Heart left ventricle (tissue), 13 donors: ENCODE data around the gene SMG7.

Source experiments
- POLR2A ChIP-seq, 2 donors: fragments of 450-650 bp; IDR thresholded peaks; one replicate each; pipeline ENCODE4 v1.6.1; 2017; ENCODE audit warnings: antibody characterized with exemption in 2 of 2, mild to moderate bottlenecking in 2 of 2, moderate library complexity in 2 of 2
- TF ChIP-seq, protein P1 (sequence below), 12 donors: fragments of 200-600 bp; sonication (generic) in 4 of 12; IDR thresholded peaks; one replicate each; pipeline versions ENCODE4 v1.5.0 to v1.8.0; 2018 to 2022; ENCODE audit warnings: antibody characterized with exemption in 12 of 12, mild to moderate bottlenecking in 5 of 12
- donor health status: ischemic (EF 13 %, LVEDD 7.1; RV severe dilation, severe dysfunction).
- donor health status: DM: no; HTN: yes; CAD: no.
- donor health status: DM: no; HTN: no; CAD: no.
- donor health status: ischemic (EF 25% LVEDD 6.9; RV normal size, moderate dysfunction).
- donor health status: ischemic (EF 25% LVEDD 5.7; RV mildly dilated, moderate dysfunction).
- donor health status: ischemic (EF 35%, LVEDD 5.7; RV mildly dilated, moderate dysfunction).
- donor health status: nonischemic (EF 11% LVEDD 7.7; RV severe dilation, severe dysfunction).
- donor health status: DM: yes; HTN: yes; CAD: no.
- donor health status: PGD.
- donor health status: ischemic (EF 29% LVEDD 5.4; RV normal size, mild dysfunction).
- donor health status: nonischemic (EF 23%, LVEDD 6.1; RV moderate dilation, normal function).

- TF ChIP-seq, protein P1, sequence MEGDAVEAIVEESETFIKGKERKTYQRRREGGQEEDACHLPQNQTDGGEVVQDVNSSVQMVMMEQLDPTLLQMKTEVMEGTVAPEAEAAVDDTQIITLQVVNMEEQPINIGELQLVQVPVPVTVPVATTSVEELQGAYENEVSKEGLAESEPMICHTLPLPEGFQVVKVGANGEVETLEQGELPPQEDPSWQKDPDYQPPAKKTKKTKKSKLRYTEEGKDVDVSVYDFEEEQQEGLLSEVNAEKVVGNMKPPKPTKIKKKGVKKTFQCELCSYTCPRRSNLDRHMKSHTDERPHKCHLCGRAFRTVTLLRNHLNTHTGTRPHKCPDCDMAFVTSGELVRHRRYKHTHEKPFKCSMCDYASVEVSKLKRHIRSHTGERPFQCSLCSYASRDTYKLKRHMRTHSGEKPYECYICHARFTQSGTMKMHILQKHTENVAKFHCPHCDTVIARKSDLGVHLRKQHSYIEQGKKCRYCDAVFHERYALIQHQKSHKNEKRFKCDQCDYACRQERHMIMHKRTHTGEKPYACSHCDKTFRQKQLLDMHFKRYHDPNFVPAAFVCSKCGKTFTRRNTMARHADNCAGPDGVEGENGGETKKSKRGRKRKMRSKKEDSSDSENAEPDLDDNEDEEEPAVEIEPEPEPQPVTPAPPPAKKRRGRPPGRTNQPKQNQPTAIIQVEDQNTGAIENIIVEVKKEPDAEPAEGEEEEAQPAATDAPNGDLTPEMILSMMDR (IDR thresholded peaks at IDR 0.05): no peak
- TF ChIP-seq POLR2A (IDR thresholded peaks at IDR 0.05): no peak
Observed at GRCh38 chr1:183553331-183553730, 81.0 kb downstream of the SMG7 start.
